ENCODE measurements around the gene VPS8. TPM values are rescaled to one million over a fixed set of nuclear protein-coding genes. Genes with fewer than 3 reads are reported as not detected.

VPS8 gene
- total RNA-seq, 1 donor from 2014 or later = 59.4 TPM

DNA sequence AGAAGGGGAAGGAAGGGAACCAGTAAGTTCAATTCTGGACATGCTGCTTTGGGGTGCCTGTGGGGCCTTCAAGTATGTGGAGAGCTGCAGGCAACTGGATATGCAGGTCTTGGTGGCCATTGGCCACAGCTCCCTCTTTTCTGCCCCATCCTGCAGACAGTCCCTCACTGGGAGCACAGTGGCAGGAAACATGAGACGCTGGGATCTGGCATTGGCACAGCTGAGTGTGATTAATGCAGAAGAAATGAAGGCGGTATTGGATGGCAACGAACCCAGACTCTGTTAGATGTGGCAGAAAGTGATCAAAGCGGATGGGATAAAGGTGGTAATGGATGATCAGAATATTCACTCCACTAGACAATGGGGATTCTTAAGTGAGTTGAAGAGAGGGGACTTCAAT, 23.2 kb upstream of the VPS8 start:
- no peak for DNase-seq (ENCODE audit: extremely low spot score, unreplicated experiment)
- Mint-ChIP-seq H3K4me3 (no peak overlapping the region), H3K36me3 (no peaks in the 10 kb centered on the region)

GRCh38 chr3:184789314-184789998, 22.5 kb upstream of the VPS8 start:
- DNase-seq (ENCODE audit: extremely low spot score, unreplicated experiment) = no peak

More for the DNA sequence above, 23.2 kb upstream of the VPS8 start:
- H3K4me1 Mint-ChIP-seq (ENCODE audit: unreplicated experiment) = peaks cover 23% of the 10 kb centered on the region
- peaks cover 4% of the 10 kb centered on the region for H3K9me3 Mint-ChIP-seq
- TF ChIP-seq, protein P1, sequence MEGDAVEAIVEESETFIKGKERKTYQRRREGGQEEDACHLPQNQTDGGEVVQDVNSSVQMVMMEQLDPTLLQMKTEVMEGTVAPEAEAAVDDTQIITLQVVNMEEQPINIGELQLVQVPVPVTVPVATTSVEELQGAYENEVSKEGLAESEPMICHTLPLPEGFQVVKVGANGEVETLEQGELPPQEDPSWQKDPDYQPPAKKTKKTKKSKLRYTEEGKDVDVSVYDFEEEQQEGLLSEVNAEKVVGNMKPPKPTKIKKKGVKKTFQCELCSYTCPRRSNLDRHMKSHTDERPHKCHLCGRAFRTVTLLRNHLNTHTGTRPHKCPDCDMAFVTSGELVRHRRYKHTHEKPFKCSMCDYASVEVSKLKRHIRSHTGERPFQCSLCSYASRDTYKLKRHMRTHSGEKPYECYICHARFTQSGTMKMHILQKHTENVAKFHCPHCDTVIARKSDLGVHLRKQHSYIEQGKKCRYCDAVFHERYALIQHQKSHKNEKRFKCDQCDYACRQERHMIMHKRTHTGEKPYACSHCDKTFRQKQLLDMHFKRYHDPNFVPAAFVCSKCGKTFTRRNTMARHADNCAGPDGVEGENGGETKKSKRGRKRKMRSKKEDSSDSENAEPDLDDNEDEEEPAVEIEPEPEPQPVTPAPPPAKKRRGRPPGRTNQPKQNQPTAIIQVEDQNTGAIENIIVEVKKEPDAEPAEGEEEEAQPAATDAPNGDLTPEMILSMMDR (conservative IDR thresholded peaks at IDR 0.05) = no peak
- H3K27me3 Mint-ChIP-seq = peaks cover 13% of the 10 kb centered on the region
- no peak overlapping the region for H3K27ac Mint-ChIP-seq

GRCh38 chr3:184791171-184791570, 20.8 kb upstream of the VPS8 start:
- H3K4me3 Mint-ChIP-seq = no peak overlapping the region
- H3K27me3 Mint-ChIP-seq = peaks cover 3% of the 10 kb centered on the region
- H3K27ac Mint-ChIP-seq = no peak overlapping the region
- H3K4me1 Mint-ChIP-seq (ENCODE audit: unreplicated experiment) = peaks cover 13% of the 10 kb centered on the region
- no peak for DNase-seq (ENCODE audit: extremely low spot score, unreplicated experiment)
- H3K36me3 Mint-ChIP-seq = no peaks in the 10 kb centered on the region
- TF ChIP-seq, protein P1 (conservative IDR thresholded peaks at IDR 0.05) = no peak
- H3K9me3 Mint-ChIP-seq = peaks cover 4% of the 10 kb centered on the region

More at GRCh38 chr3:184789314-184789998, 22.5 kb upstream of the VPS8 start:
- H3K4me1 Mint-ChIP-seq (ENCODE audit: unreplicated experiment) = peaks cover 23% of the 10 kb centered on the region
- TF ChIP-seq, protein P1 (conservative IDR thresholded peaks at IDR 0.05) = no peak
- H3K27me3 Mint-ChIP-seq = peaks cover 13% of the 10 kb centered on the region
- no peak overlapping the region for H3K4me3 Mint-ChIP-seq
- no peaks in the 10 kb centered on the region for H3K36me3 Mint-ChIP-seq
- peaks cover 4% of the 10 kb centered on the region for H3K9me3 Mint-ChIP-seq
- H3K27ac Mint-ChIP-seq = no peak overlapping the region

- no peak for DNase-seq (ENCODE audit: extremely low spot score, unreplicated experiment)
- H3K36me3 Mint-ChIP-seq = no peaks in the 10 kb centered on the region
- peaks cover 9% of the 10 kb centered on the region for H3K9me3 Mint-ChIP-seq
- H3K27me3 Mint-ChIP-seq = peaks cover 7% of the 10 kb centered on the region
- H3K4me3 Mint-ChIP-seq = no peak overlapping the region
- peaks cover 18% of the 10 kb centered on the region for H3K4me1 Mint-ChIP-seq (ENCODE audit: unreplicated experiment)
- TF ChIP-seq, protein P1 (conservative IDR thresholded peaks at IDR 0.05) = no peak
- H3K27ac Mint-ChIP-seq = no peak overlapping the region
Observed at GRCh38 chr3:184795522-184796190, 16.3 kb upstream of the VPS8 start.

- Mint-ChIP-seq H3K27ac (no peak overlapping the region), H3K4me3 (no peak overlapping the region), H3K9me3 (peaks cover 7% of the 10 kb centered on the region), H3K4me1 (ENCODE audit: unreplicated experiment) (peaks cover 15% of the 10 kb centered on the region), H3K27me3 (peaks cover 12% of the 10 kb centered on the region), H3K36me3 (no peaks in the 10 kb centered on the region)
- DNase-seq (ENCODE audit: extremely low spot score, unreplicated experiment) = no peak
- TF ChIP-seq, protein P1 (conservative IDR thresholded peaks at IDR 0.05) = no peak
Observed at GRCh38 chr3:184796551-184796950, 15.4 kb upstream of the VPS8 start.
